ENCODE measurements around the gene FAM222A.
A peak's percentile ranks its signal among the peaks of the same experiment; 100 is the strongest.

FAM222A gene

GRCh38 chr12:109739747-109740693 lies 26.4 kb downstream of the FAM222A start:
- peak; percentile 51 for TF ChIP-seq CTCF (IDR thresholded peaks at IDR 0.05; ENCODE audit: insufficient read depth, missing control alignments)
- FAIRE-seq: no peak
- no peak for DNase-seq (ENCODE audit: insufficient read length, low spot score)

GRCh38 chr12:109740694-109741245 lies 27.1 kb downstream of the FAM222A start:
- no peak for DNase-seq (ENCODE audit: insufficient read length, low spot score)
- no peak for FAIRE-seq

GRCh38 chr12:109741286-109741969 lies 27.8 kb downstream of the FAM222A start:
- FAIRE-seq: no peak
- no peak for TF ChIP-seq CTCF (IDR thresholded peaks at IDR 0.05; ENCODE audit: insufficient read depth, missing control alignments)
- DNase-seq (ENCODE audit: insufficient read length, low spot score): no peak

More at GRCh38 chr12:109740694-109741245, 27.1 kb downstream of the FAM222A start:
- no peak for TF ChIP-seq CTCF (IDR thresholded peaks at IDR 0.05; ENCODE audit: insufficient read depth, missing control alignments)

GRCh38 chr12:109741970-109742703 lies 28.5 kb downstream of the FAM222A start:
- FAIRE-seq: no peak

GRCh38 chr12:109743076-109743910 lies 29.7 kb downstream of the FAM222A start:
- no peak for DNase-seq (ENCODE audit: insufficient read length, low spot score)
- no peak for TF ChIP-seq CTCF (IDR thresholded peaks at IDR 0.05; ENCODE audit: insufficient read depth, missing control alignments)
- FAIRE-seq: no peak

More at GRCh38 chr12:109741970-109742703, 28.5 kb downstream of the FAM222A start:
- no peak for DNase-seq (ENCODE audit: insufficient read length, low spot score)
- TF ChIP-seq CTCF (IDR thresholded peaks at IDR 0.05; ENCODE audit: insufficient read depth, missing control alignments): no peak

GRCh38 chr12:109744026-109744425 lies 30.4 kb downstream of the FAM222A start:
- DNase-seq (ENCODE audit: insufficient read length, low spot score) (no peak), FAIRE-seq (no peak)
- no peak for TF ChIP-seq CTCF (IDR thresholded peaks at IDR 0.05; ENCODE audit: insufficient read depth, missing control alignments)
